NT2/D1 (cell line): ENCODE results near the gene ZBTB16.

ENCODE experiments used
- SUZ12 ChIP-seq: IDR thresholded peaks from 2 replicates; pipeline ENCODE4 v1.6.1; 2011; ENCODE audit not compliant: insufficient read length, insufficient read depth; ENCODE audit errors: extremely low read depth
- YY1 ChIP-seq: IDR thresholded peaks from 2 replicates; pipeline ENCODE4 v1.6.1; 2011; ENCODE audit not compliant: insufficient read length, insufficient read depth
- ZNF274 ChIP-seq: IDR thresholded peaks from 2 replicates; pipeline ENCODE4 v1.6.1; 2011; ENCODE audit warnings: mild to moderate bottlenecking, low read depth, low read length

DNA sequence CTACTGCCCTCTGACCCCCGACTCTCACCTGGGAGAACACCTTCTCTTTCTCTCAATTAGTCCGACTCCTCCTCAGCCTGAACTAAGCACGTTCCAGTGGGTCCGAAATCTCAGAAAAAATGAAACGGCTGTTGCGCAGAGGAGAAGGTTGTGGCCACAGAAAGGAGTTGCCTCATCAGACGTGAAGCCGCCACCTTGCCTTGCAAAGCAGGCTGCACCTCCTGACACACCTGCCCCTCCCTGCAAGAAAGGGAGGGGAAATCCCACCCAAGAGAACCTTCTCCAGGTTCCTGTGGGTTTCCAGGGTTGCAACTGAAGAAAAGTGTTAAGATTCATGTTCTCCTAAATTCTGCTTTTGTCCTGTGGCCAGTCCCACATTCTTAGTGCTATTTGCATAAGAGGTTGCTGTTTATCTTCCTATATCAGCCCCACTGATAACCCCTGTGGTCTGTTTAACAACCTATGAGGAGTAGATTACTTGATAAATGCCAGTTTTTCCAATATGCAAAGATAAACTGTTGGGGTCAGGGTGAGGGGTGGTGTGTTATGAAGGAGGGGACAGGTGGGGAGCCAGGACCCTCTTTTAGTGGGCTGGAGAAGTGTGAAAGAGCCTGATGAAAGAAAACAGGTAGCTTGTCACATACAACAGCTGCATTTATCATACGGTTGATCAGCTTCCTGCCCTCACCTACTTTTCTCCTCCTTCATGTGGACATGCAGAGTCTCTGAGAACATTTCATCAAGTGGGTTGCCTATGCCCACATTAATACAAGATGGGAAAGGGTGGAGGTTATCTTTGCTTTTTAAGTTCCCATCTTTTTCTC is 18.2 kb downstream of the ZBTB16 start:
- TF ChIP-seq ZNF274 (no peak), YY1 (no peak), SUZ12 (no peak)
